NCI-H1694 treated with DMSO at 0.1 percent for 48 hours (cell line): Measurements from ENCODE around the gene GEMIN4.
"Not testable (repeated sequence)": the region's sequence is repeated elsewhere in the genome, so short reads cannot be mapped to it uniquely, and the experiment has no call there.

Experiments used
- DNase-seq: peaks from one replicate; lab custom pipeline; 2025; lab: John Stamatoyannopoulos, UW

GEMIN4 gene

DNA sequence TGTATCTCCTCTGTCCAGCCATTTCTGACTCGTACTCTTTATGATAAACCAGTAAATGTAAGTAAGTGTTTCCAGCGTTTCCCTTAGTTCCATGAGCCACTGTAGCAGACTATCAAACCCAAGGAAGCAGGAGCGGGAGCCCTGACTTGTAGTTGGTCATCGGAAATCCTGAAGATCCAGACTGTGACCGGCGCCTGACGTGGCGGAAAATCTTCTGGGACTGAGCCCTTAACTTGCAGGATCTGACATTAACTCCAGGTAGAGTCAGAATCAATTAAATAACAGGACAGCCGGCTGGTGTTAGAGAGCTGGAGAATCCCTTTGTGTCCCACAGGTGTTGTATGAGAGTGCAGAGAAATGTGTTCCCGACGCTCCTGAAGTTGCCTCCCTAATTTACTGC lies 26.0 kb upstream of the GEMIN4 start:
- DNase-seq = no peak

DNA sequence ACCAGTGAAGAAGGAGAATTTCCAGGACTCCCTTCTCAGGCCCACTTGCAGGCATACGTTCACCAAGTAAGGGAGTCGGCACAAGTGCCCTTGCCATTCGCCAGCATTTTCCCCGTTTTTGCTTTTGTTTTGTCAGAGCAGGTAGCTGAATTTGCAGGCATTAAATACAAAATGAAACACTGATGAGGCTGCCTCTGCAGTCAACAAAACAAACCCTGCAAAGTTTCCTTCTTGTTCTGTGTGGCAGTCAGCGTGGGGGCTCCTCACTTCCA lies 22.2 kb upstream of the GEMIN4 start:
- DNase-seq = no peak

DNA sequence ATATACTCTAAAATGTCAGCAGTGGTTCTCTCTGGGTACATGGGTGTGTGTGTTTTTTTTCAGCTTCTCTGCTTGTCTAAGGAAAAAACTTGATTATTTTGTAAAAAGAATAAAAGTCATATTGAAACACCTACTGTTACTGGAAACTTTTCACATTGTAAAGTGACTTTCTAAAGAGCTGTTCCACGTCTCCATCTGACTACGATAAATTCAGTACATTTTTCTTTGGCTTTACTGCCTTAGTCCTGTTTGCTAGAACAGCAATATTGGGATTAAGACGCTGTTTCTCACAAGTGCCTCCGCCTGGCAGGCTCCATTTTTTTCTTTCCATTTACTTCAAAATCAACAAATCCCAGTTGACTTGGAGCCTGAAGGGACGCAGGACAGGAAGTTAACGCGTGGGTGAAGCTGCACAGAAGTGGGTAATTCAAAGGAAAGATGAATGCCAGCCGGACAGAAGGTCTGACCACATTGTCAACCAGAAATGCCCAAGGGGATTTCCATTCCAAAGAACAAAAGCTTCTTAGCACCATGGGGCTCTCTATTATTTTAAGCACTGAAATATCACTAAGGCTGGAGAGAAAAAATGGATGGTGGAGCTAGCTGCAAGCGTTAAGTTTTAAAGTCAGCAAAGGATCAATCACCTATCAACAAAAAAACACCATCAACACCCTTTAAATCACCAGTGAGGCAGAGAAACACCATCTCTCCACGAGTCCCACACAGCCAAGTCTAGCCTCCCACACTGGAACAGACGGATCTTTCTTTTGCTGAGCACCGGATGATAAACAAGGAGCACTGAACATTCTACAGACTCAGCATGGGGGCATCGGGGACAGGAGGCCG lies 21.6 kb upstream of the GEMIN4 start:
- no peak for DNase-seq

DNA sequence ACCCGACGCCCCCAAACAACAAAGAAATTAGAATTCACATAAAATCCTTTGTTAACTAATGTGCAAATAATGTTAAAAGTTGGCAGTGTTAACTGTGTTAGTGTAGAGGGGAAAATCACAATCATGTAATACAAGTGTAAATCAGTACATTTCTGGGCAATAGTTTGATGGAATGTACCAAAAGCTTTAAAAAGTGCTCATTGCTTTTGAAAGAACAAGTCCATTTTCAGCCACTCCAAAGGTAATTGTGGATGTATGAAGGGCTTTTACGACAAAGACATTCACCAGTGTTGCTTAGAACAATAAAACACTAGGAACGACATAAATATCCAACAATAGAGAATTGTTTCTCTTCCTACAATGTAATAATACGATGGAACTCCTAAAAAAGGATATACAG lies 21.0 kb upstream of the GEMIN4 start:
- DNase-seq = no peak

DNA sequence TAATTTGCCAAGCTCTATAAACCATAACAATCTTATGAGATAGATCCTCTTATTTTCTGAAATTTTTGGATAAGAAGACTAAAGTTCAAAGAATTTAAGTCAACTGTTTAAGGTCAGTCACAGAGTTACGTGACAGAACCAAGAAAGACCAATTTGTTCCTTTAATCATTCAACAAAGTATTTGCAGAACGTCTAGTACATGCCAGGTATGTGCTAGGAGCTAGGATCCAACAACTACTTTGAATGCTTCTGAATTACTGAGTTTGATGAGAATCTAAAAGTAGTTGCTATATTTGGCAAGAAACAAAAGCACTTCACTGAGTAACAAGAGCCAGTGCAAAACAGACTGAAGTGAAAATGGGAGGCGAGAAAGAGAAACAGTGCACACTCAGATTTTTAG lies 15.0 kb upstream of the GEMIN4 start:
- no peak for DNase-seq

DNA sequence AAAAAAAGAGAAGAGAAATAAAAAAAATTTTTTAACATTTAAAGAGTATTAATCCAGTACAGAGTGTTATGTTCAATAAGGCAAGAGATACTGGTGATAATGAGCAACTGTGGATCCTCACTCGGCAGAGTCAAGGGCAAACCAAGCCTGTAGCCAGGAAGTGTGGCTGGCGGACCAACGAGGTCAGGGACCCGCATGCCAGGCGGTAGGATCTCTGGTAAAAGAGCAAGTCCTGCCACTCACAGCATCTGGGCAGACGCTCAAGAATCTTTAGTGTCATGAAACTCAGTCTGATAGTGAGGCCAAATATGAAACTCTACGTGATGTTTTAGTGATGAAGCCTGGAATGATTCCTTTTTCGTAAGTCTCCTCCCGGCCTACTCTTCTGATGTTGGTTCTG lies 8.3 kb upstream of the GEMIN4 start:
- DNase-seq = no peak

DNA sequence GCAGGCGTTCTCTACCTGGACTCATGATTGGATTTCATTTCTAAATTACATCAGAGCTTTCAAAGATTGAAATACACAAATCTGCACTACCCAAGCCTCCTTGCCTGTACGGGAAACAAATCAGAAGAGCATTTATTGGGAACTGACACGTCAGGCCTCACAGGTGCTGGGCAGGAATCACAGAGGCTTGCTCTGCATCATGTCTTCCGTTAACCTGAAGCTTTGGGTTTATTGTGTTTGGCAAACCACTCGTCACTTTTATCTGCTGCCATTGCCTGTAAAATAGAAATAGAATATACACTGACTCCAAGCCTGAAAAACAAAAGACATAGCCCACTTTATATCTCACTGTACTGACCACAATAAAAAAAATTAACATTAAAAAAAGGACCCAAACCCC lies 7.9 kb upstream of the GEMIN4 start:
- no peak for DNase-seq

DNA sequence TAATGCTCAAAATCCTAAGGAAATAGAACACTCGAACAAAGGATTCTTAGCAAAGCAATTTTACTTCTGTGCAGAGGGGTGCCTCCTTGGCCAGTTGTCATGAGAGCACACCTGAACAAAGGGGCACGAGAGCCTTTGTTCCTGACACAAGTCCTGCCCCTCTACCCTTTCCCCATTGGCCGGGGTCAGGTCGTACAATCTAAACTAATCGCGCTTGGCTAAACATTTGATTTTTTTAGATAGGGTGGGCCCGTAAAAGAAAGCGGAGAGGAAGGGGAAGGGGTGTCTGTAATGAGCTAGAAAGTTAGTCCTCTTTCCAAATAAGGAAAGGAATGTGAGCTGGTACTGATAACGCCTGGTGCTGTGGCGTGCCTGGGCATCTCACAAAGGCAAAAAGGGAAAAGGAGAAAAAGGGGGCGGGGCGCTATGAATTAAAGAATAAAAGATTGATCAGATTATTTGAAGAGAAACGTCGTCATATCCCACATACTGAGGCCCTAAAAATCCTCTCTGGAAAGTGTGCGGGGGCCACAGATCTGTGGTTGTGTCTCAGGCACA lies 4.0 kb upstream of the GEMIN4 start:
- DNase-seq = not testable (repeated sequence)

DNA sequence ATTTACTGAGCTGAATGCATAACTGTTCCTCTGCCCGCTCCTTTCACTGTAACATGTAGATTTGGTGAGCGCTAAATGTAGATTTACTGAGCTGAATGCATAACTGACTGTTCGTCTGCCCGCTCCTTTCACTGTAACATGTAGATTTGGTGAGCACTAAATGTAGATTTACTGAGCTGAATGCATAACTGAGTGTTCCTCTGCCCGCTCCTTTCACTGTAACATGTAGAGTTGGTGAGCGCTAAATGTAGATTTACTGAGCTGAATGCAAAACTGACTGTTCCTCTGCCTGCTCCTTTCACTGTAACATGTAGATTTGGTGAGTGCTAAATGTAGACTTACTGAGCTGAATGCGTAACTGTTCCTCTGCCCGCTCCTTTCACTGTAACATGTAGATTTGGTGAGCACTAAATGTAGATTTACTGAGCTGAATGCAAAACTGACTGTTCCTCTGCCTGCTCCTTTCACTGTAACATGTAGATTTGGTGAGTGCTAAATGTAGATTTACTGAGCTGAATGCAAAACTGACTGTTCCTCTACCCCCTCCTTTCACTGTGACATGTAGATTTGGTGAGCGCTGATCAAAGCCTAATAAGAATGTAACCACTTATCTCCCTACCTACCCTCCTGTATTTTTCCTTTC lies 3.4 kb upstream of the GEMIN4 start:
- not testable (repeated sequence) for DNase-seq

DNA sequence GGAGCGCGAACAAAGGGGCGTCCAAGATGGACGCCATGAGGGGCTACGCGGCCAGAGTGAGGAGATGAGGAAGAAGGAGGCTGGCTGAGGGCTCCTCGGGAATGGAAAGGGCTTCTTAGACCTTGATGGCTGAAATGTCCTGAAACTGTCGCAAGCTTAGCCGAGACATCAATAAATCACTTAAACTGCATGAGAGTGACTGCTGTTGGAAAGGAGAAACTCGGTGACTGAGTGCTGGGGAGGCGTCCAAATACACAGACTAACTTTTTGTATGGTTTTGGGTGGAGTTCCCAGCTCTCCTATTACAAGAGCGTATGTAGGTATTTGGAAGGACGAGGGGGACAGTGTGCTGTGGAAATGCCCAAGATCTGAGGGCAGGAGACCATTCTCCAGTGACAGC lies 1.4 kb upstream of the GEMIN4 start:
- no peak for DNase-seq

DNA sequence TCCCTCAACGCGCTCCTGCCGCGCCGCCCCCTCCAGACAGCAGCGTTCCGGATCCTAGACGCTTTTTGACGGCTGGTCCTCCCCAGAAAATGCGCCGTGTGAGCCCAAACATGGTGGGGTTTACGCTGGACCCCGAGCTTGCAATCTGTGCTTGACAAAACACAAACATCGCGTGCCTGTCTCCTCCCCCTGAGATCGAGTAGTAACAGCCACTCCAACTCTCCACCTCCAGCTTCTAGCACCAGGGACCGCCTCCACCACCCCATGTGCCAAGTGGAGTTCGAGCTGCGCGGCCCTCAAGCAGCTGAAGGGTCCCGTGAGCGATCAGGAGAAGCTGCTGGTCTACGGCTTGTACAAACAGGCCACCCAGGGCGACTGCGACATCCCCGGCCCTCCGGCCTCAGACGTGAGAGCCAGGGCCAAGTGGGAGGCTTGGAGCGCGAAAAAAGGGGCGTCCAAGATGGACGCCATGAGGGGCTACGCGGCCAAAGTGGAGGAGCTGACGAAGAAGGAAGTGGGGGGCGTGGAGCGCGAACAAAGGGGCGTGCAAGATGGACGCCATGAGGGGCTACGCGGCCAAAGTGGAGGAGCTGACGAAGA lies 656 bp upstream of the GEMIN4 start:
- peak; percentile 26 for DNase-seq

DNA sequence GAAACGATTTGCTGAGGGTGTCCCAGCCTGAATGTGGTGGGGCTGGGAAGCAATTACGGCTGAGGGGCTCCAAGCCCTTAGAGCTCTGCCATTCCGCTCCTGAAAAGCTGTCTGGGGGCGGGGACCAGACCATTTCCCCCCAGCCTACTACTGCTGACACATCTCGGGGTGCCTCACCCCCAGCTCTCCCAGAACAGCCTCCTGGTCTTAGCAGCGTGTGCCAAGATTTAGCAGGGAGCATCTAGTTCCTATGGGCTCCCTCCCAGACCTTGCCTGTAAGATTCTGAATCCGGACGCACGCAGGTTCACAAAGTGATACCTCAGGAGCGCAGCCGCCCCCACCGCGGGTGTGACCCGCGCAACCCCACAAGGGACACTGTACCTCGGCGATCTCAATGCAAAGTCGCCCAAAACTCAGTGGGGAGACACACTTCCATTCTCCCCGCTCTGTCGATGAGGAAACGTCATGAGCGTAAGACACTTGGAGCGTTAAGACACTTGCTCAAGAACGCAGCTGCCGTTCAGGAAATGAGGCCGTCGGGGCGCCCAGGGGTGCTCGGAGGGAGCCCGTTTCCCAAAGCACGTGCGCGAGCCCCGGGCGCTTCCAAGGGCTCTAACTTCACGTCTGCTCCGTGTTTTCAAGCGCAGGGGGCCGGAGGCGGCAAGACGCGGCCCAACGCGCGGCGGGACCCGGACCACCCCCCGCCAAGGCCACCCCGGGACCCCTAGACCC lies 629 bp downstream of the GEMIN4 start:
- no peak for DNase-seq

DNA sequence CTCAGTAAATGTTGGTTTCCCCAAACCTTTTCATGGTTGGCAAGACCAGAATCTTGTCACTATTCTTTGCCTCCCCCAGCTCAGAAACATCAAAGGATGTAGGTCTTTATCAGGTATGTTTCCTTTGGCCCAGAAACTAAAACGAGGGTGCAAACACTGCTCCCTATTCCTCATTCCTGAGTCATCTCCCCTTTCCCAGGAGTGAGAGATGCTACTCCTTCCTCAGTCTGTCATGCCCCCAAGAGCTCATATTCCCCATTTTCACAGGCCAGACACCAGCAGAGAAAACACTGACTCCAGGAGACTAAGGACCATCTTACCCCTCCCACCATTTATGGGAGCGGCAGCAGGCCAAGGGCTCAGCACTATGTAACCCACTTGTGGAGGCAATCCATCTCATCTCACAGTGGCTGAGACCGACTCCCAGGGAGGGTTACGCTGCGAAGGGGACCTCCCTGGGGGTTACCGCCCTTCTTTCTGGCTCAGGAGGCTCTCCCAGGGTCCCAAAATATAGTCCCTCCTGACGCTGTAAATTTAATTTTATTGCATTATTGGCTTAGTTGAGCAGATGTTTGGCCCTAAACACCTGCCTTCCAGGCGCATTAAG lies 1.5 kb downstream of the GEMIN4 start:
- no peak for DNase-seq

DNA sequence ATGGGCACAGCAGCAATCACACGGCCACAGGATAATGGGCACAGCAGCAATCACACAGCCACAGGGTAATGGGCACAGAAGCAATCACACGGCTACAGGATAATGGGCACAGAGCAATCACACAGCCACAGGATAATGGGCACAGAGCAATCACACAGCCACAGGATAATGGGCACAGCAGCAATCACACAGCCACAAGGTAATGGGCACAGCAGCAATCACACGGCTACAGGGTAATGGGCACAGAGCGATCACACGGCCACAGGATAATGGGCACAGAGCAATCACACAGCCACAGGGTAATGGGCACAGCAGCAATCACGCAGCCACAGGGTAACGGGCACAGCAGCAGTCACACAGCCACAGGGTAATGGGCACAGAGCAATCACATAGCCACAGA lies 2.7 kb downstream of the GEMIN4 start:
- not testable (repeated sequence) for DNase-seq

DNA sequence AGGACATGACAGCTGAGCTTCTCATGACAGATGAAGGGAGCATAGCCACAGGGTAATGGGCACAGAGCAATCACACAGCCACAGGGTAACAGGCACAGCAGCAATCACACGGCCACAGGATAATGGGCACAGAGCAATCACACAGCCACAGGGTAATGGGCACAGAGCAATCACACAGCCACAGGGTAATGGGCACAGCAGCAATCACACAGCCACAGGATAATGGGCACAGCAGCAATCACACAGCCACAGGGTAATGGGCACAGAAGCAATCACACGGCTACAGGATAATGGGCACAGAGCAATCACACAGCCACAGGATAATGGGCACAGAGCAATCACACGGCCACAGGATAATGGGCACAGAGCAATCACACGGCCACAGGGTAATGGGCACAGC lies 3.5 kb downstream of the GEMIN4 start:
- not testable (repeated sequence) for DNase-seq

DNA sequence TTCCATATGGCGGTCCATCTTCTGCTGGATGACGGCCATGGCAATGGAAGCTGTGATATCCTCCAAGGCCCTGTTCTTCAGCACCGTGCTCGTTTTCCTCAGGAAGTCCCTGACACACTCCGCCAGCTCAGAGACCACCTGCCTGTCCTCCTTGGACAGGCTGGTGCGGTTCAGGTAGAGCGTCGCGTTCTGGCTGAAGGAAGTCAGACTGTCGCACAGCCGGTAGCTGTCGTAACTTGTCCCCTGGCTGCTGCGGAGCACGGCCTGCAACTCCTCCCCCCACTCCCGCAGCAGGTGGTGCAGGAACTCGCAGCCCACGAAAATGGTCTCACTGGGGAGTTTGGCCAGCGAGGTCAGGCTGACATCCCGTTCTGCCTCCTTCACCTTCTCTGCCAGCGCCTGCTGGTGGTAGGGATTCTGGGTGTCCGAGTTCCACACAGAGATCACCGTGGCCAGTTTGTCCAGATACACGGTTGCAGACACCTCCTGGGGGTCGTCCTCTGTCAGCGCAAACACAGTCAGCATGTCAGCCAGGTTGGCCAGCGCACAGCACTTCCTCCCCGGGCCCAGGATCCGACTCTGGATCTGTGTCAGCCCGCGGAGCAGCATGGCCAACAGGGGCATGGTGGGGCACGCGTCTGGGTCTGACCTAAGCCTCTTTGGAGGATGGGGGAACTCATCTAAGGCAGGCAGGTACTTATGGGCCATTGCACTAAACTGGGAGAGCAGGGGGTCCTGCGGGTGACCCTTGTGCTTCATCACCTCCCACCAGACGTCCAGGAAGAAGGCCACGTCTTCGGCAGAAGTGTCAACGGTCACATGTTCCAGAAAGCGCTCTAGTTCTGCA lies 5.1 kb downstream of the GEMIN4 start:
- no peak for DNase-seq

DNA sequence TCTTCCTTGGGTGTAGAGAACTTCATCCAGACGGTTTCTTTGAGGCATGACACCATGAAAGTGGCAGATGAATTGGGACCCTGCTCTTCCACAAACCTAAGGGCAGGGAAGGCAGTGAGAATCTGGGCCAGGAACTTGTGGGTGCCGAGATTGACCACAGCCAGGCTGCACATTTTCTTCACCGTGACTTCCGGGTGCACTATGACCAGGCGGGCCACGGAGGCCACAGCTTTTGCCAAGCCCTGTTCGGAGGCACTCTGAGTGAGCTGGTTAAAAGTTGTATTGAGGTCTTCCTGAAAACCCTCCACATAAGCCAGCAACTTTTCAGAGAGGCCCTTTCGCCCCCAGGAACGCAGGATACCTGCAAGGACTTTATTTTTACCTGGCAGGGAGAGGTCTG lies 5.9 kb downstream of the GEMIN4 start:
- no peak for DNase-seq

DNA sequence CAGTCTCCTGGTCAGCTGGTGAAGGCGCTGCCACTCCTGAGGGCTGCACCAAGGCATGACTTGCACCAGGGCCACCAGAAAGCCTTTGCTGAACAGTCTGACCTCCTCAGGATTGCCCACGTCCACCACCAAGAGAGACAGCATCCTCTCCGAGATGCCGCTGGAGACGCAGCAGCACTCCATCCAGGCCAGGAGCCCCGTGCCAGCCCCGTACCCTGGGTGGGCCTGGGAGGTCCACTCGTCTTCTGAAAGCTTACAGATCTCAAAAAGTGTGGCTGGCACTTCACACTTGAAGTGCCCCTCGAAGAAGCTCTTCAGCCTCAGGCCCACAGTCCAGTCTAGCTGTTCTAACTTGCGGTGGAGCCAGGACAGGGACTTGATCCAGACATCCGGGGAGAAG lies 6.7 kb downstream of the GEMIN4 start:
- DNase-seq = no peak

DNA sequence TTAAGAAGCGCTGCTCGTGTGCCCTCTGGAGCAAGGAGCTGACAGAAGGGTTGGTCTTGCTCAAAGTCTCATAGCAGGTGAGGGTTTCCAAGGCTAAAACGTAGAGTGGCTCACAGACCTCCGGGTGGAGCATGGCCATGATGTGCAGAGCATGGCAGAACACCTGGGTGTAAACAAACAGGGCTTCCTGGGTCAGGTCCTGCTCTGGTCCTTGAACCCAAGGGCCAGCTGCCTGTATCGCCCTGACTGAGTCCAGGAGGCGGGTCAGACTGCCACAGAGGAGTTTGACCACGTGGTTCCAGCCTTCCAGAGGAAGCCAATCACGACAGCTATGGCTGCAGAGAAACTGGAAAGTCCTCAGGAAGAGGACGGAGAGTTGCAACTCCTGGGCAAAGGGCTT lies 7.1 kb downstream of the GEMIN4 start:
- DNase-seq = no peak

DNA sequence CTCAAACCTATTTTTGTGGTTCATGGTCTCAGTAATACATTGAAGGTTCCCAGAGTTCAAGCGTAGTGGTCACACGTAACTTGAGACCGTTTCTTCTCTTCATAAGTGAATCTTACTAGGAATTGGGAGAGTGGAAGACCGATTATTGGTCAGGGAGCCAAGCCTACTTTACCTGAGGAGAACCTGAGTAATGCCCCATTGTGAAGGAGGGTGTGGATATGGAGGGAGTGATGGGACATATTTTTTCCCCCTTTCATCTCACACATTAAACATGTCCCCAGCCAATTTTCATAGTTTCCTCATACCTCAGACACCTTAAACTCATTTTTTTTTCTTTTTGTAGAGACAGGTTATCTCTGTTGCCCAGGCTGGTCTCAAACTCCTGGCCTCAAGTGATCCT lies 8.9 kb downstream of the GEMIN4 start:
- DNase-seq = no peak

DNA sequence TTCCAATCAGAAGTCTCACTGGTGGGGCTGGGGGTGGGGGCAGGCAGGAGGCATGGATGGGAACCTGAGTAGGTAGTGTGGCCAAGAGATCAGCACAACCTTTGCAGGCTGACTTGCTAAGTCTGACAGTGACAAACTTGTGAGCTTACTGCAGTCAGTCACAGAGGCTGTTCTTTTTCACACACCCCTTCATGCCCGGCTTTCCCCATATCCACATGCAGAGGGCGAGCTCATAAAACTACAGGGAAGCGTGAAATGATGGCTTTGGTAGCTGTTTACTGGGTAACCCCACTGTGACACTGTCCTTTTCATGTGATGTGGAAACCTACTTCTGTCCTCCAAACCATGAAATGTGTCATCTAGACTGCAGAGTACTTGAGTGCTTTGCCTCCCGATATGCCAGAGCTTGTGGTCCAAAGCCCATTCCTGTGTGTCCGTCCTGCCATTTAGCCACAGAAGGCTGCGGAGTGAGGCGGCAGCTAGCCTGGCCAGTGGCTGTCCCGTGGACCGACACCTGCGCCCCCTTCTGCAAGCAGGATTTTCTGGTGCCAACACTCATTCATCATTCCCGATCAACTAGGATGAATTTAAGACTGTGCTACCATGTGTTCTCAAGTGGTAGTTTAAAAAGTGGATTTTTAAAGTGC lies 9.8 kb downstream of the GEMIN4 start:
- no peak for DNase-seq
